Measurements from ENCODE around the gene DEAF1.

The DEAF1 gene

DNA sequence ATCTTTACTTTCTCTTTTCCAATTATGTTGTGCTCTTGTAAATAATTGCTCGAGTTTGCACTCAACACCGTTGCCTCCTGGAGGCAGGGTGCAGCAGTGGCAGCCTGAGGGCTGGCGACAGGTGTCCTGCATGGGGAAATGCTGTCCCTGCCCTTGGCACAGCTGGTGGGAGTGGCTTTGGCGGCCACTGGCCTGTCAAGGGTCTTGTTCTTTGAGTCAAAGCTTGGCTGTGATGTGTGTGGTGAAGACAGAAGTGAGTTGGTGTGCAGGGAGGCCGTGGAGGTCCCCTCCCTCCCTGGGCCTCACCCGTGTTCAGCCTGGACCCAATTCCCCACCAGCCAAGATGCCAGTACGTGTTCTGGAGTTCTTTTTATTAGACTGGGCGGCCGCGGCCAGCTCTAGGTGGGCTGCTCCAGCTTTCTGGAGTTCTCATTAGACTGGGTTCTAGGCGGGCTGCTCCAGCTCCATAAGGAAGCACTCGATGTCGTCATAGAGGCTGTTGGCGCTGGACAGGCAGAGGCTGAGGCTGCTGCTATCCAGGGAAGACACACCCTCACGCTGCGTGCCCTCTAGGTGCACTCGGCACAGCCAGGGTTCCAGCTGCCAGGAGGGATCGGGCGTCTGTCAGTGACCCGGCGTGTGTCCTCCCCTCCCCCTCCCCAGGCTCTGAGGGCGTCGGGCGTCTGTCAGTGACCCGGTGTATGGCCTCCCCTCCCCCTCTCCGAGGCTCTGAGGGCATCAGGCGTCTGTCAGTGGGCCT lies 82.6 kb downstream of the DEAF1 start:
- no peak for FAIRE-seq
- no peak for TF ChIP-seq POLR2A (IDR thresholded peaks at IDR 0.05; ENCODE audit: low read depth, low read length)
- DNase-seq (ENCODE audit: insufficient read length, low spot score) = no peak

- DNase-seq (ENCODE audit: insufficient read length, low spot score) = no peak
- TF ChIP-seq POLR2A (IDR thresholded peaks at IDR 0.05; ENCODE audit: low read depth, low read length) = no peak
- no peak for FAIRE-seq
These were observed 83.7 kb downstream of the DEAF1 start for GRCh38 chr11:611001-611996.

DNA sequence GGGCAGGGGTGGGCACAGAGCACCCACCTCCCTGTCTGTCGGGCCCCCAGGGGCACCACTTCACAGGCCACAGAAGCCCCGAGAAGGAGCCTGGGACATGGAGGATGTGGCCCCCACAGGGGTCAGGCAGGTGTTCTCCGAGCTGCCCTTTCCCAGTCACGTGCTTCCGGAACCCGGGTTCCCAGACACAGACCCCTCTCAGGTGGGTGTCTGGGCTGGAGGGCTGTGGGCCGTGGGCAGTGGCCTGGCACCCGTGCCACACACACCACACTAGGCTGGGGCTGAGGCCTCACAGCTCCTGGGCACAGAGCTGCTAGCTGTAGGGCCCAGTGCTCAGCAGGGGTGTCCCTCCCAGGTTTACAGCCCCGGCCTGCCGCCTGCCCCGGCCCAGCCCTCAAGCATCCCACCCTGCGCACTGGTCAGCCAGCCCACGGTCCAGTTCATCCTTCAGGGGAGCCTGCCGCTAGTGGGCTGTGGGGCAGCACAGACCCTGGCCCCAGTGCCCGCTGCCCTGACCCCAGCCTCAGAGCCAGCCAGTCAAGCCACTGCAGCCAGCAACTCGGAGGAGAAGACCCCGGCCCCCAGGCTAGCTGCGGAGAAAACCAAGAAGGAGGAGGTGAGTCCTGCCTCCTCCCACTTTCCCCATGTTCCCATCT lies 84.7 kb downstream of the DEAF1 start:
- FAIRE-seq (no peak), DNase-seq (ENCODE audit: insufficient read length, low spot score) (no peak)
- no peak for TF ChIP-seq POLR2A (IDR thresholded peaks at IDR 0.05; ENCODE audit: low read depth, low read length)

DNA sequence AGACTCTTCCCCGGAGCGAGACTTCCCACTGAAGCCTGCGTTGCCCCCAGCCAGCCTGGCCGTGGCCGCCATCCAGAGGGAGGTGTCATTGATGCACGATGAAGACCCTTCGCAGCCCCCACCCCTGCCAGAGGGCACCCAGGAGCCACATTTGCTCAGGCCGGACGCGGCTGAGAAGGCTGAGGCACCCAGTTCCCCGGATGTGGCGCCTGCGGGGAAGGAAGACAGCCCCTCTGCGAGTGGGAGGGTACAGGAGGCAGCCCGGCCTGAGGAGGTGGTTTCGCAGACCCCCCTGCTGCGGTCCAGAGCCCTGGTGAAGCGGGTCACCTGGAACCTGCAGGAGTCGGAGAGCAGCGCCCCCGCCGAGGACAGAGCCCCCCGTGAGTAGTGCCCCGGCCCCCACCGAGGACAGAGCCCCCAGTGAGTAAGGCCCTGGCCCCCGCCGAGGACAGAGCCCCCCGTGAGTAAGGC lies 85.6 kb downstream of the DEAF1 start:
- DNase-seq (ENCODE audit: insufficient read length, low spot score) = no peak
- TF ChIP-seq POLR2A (IDR thresholded peaks at IDR 0.05; ENCODE audit: low read depth, low read length) = no peak
- no peak for FAIRE-seq

- TF ChIP-seq POLR2A (IDR thresholded peaks at IDR 0.05; ENCODE audit: low read depth, low read length) = no peak
- FAIRE-seq (no peak), DNase-seq (ENCODE audit: insufficient read length, low spot score) (no peak)
These were observed 86.2 kb downstream of the DEAF1 start for GRCh38 chr11:608791-609251.

DNA sequence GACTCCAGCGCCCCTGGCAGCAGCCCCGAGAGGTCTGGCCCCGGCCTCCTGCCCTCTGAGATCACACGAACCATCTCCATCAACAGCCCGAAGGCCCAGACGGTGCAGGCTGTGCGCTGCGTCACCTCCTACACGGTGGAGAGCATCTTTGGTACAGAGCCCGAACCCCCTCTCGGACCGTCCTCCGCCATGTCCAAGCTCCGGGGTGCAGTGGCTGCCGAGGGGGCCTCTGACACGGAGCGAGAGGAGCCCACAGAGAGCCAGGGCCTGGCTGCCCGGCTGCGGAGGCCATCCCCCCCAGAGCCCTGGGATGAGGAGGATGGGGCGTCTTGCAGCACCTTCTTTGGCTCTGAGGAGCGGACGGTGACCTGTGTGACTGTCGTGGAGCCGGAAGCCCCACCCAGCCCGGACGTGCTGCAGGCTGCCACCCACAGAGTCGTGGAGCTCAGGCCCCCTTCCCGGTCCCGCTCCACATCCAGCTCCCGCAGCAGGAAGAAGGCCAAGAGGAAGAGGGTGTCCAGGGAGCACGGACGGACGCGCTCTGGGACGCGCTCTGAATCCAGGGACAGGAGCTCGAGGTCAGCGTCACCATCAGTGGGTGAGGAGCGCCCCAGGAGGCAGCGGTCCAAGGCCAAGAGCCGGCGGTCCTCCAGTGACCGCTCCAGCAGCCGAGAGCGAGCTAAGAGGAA lies 86.9 kb downstream of the DEAF1 start:
- DNase-seq (ENCODE audit: insufficient read length, low spot score) (no peak), FAIRE-seq (no peak)
- no peak for TF ChIP-seq POLR2A (IDR thresholded peaks at IDR 0.05; ENCODE audit: low read depth, low read length)

DNA sequence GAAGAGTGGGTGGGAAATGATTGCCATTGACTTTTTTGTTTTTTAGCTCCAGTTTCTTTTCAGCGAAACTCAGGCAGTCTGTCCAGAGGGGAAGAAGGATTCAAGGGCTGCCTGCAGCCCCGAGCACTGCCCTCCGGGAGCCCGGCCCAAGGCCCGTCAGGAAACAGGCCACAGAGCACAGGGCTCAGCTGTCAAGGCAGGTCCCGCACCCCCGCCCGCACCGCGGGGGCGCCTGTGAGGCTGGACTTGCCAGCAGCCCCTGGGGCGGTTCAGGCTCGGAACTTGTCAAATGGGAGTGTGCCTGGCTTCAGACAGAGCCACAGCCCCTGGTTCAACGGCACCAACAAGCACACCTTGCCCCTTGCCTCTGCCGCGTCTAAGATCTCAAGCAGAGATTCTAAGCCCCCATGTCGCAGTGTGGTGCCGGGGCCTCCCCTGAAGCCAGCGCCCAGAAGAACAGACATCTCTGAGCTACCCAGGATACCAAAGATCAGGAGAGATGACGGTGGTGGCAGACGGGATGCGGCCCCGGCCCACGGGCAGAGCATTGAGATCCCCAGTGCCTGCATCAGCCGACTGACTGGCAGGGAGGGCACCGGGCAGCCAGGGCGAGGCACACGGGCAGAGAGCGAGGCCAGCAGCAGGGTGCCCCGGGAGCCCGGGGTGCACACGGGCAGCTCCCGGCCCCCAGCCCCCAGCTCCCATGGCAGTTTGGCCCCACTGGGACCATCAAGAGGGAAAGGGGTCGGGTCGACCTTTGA lies 87.8 kb downstream of the DEAF1 start:
- FAIRE-seq = no peak
- TF ChIP-seq POLR2A (IDR thresholded peaks at IDR 0.05; ENCODE audit: low read depth, low read length) = no peak

GRCh38 chr11:606245-606644 lies 88.8 kb downstream of the DEAF1 start:
- peak; percentile 48 for FAIRE-seq
- peak; percentile 41 for TF ChIP-seq POLR2A (IDR thresholded peaks at IDR 0.05; ENCODE audit: low read depth, low read length)
- DNase-seq (ENCODE audit: insufficient read length, low spot score) = peak; percentile 99

More for the DNA sequence above, 87.8 kb downstream of the DEAF1 start:
- no peak for DNase-seq (ENCODE audit: insufficient read length, low spot score)

GRCh38 chr11:605286-606129 lies 89.5 kb downstream of the DEAF1 start:
- TF ChIP-seq POLR2A (IDR thresholded peaks at IDR 0.05; ENCODE audit: low read depth, low read length) = no peak
- FAIRE-seq = no peak

GRCh38 chr11:603154-603553 lies 91.9 kb downstream of the DEAF1 start:
- DNase-seq (ENCODE audit: insufficient read length, low spot score) (no peak), FAIRE-seq (no peak)
- TF ChIP-seq POLR2A (IDR thresholded peaks at IDR 0.05; ENCODE audit: low read depth, low read length) = no peak

More at GRCh38 chr11:605286-606129, 89.5 kb downstream of the DEAF1 start:
- DNase-seq (ENCODE audit: insufficient read length, low spot score) = no peak

DNA sequence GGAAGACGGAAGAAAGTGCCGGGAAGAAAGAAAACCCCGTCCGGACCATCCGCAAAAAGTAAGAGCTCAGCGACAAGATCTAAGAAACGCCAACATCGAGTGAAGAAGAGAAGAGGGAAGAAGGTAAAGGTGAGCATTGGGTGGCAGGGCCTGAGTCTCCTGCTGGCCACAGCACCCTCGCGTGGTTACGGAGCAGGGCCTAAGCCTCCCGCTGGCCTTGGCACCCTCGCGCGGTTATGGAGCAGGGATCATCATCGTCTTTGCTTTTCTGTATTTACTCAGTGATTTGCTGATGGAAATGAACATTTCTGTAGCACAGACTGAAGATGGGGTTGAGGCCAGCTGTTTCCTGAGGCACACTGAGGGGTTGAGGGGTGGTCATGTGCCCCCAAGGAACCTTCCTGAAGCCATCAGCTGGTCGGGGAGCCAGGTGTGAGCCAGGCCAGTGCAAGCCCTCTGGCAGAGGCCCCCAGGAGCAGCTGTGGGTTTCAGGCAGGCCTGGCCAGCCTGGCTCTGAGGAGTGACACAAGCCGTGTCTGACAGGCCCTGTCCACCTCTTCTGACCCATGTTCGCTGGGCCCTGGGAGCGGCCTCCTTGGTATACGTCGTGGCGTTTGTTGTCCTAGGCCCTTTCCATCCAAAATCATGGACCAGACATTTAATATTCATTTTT lies 93.3 kb downstream of the DEAF1 start:
- DNase-seq (ENCODE audit: insufficient read length, low spot score) (no peak), FAIRE-seq (no peak)
- TF ChIP-seq POLR2A (IDR thresholded peaks at IDR 0.05; ENCODE audit: low read depth, low read length) = no peak

Data from H54 (cell line).